ENCODE results near the gene BMP6.

GRCh38 chr6:7705483-7705882 lies 20.4 kb upstream of the BMP6 start:
- TF ChIP-seq CTCF (IDR thresholded peaks at IDR 0.05; ENCODE audit: low read depth, low read length) (no peak), EZH2phosphoT487 (IDR thresholded peaks at IDR 0.05; ENCODE audit: low read depth) (no peak)

Measured in OCI-LY3 (cell line).